H1 (cell line): Measurements from ENCODE around the gene MARK3. TPM values are rescaled to one million over a fixed set of nuclear protein-coding genes. Genes with fewer than 3 reads are reported as not detected.

Experiments
- CTCF ChIA-PET: fragments of 300-600 bp; sonication (Branson Sonifier 250); formaldehyde crosslinking; loops from one replicate; lab custom pipeline; 2021; ENCODE audit not compliant: partially characterized antibody; lab: Charles Lee
- POLR2A ChIA-PET: fragments of 300-600 bp; sonication (Branson Sonifier 250); formaldehyde crosslinking; loops from one replicate; lab custom pipeline; 2021; ENCODE audit warnings: inconsistent platforms; ENCODE audit not compliant: partially characterized antibody; lab: Charles Lee
- DNase-seq, 2 experiments: peaks; one replicate each; pipeline versions ENCODE4 v3.0.0 to v3.0.0-alpha.2; 2010 to 2022; ENCODE audit warnings: low spot score in 2 of 2, low read depth in 1 of 2, mixed read lengths in 1 of 2
- FAIRE-seq: peaks from 2 replicates; lab custom pipeline; 2011; peaks lifted over from hg19 to GRCh38; lab: Jason Lieb, UNC
- H2AFZ ChIP-seq: 2 replicates; pipeline ENCODE4 v1.8.1; 2012; ENCODE audit warnings: low read length, inconsistent platforms
- H2AK5ac ChIP-seq: 2 replicates; pipeline ENCODE4 v1.6.1; 2013; ENCODE audit warnings: low read depth, low read length
- H2BK120ac ChIP-seq: replicated peaks from 2 replicates; pipeline ENCODE3; 2013; ENCODE audit warnings: low read depth, low read length, inconsistent platforms
- H2BK12ac ChIP-seq: 2 replicates; pipeline ENCODE4 v1.6.1; 2013; ENCODE audit warnings: low read depth, low read length
- H2BK15ac ChIP-seq: 2 replicates; pipeline ENCODE4 v1.6.1; 2013; ENCODE audit warnings: low read length
- H2BK20ac ChIP-seq: 2 replicates; pipeline ENCODE4 v1.6.1; 2013; ENCODE audit warnings: low read length
- H2BK5ac ChIP-seq: 2 replicates; pipeline ENCODE4 v1.6.1; 2013; ENCODE audit warnings: low read depth, low read length
- H3K14ac ChIP-seq: 2 replicates; pipeline ENCODE4 v1.6.1; 2013; ENCODE audit warnings: inconsistent platforms; ENCODE audit not compliant: insufficient read length
- H3K18ac ChIP-seq: 2 replicates; pipeline ENCODE4 v1.6.1; 2013; ENCODE audit warnings: low read length; ENCODE audit errors: extremely low read depth
- H3K23ac ChIP-seq: 2 replicates; pipeline ENCODE4 v1.6.1; 2013; ENCODE audit warnings: inconsistent platforms; ENCODE audit not compliant: insufficient read length
- H3K23me2 ChIP-seq: 2 replicates; pipeline ENCODE4 v1.6.1; 2013; ENCODE audit warnings: low read depth, low read length
- H3K27ac ChIP-seq: 2 replicates; pipeline ENCODE4 v1.6.1; 2011; ENCODE audit warnings: low read depth, low read length, inconsistent platforms
- H3K27me3 ChIP-seq, 4 experiments: replicated peaks in 1 of 4; 1 replicate in 1 of 4; 2 replicates in 3 of 4; pipeline versions ENCODE4 v1.6.1 to v1.8.1; 2011 to 2013; ENCODE audit warnings: low read length in 3 of 4, mild to moderate bottlenecking in 3 of 4, inconsistent platforms in 2 of 4, mixed read lengths in 2 of 4, moderate library complexity in 1 of 4; ENCODE audit not compliant: control insufficient read depth in 3 of 4, insufficient read depth in 3 of 4; ENCODE audit errors: extremely low read depth in 1 of 4
- H3K36me3 ChIP-seq, 4 experiments: 2 replicates each; pipeline versions ENCODE4 v1.6.1 to v1.8.1; 2011 to 2013; ENCODE audit warnings: mild to moderate bottlenecking in 4 of 4, low read length in 3 of 4, moderate library complexity in 2 of 4, control low read depth in 1 of 4, inconsistent platforms in 1 of 4; ENCODE audit not compliant: insufficient read depth in 4 of 4, control insufficient read depth in 2 of 4
- H3K4ac ChIP-seq: replicated peaks from 2 replicates; pipeline ENCODE3; 2013; ENCODE audit warnings: low read length, low read depth, mixed read lengths, inconsistent platforms; ENCODE audit not compliant: insufficient read length
- H3K4me1 ChIP-seq, 4 experiments: replicated peaks in 1 of 4; 1 replicate in 1 of 4; 2 replicates in 3 of 4; pipeline versions ENCODE4 v1.6.1 to v1.8.1; 2011 to 2013; ENCODE audit warnings: low read length in 3 of 4, inconsistent platforms in 2 of 4, mixed read lengths in 1 of 4; ENCODE audit not compliant: insufficient read depth in 4 of 4, control insufficient read depth in 3 of 4
- H3K4me2 ChIP-seq, 2 experiments: 2 replicates each; pipeline versions ENCODE4 v1.6.1 to v1.8.1; 2011 to 2013; ENCODE audit warnings: low read depth in 2 of 2, low read length in 2 of 2, control low read depth in 1 of 2, inconsistent platforms in 1 of 2, mild to moderate bottlenecking in 1 of 2; ENCODE audit not compliant: insufficient read depth in 1 of 2
- H3K4me3 ChIP-seq, 4 experiments: fragments of 200-600, 300-600 bp in 1 of 4; sonication (generic), shearing (Covaris generic), sonication (Bioruptor Twin) in 1 of 4; 2 replicates each; pipeline versions ENCODE4 v1.5.1 to v1.8.1; 2011 to 2016; ENCODE audit warnings: low read length in 4 of 4, low read depth in 3 of 4, control low read depth in 2 of 4, inconsistent platforms in 2 of 4, mild to moderate bottlenecking in 2 of 4, mixed read lengths in 1 of 4, moderate library complexity in 1 of 4; ENCODE audit not compliant: insufficient read depth in 2 of 4; ENCODE audit errors: extremely low read depth in 1 of 4
- H3K56ac ChIP-seq: replicated peaks from 2 replicates; pipeline ENCODE3; 2013; ENCODE audit warnings: low read depth, mild to moderate bottlenecking, mixed read lengths, low read length, inconsistent platforms; ENCODE audit not compliant: insufficient read length
- H3K79me1 ChIP-seq: 2 replicates; pipeline ENCODE4 v1.6.1; 2013; ENCODE audit warnings: low read depth, low read length, control low read depth
- H3K79me2 ChIP-seq, 2 experiments: 2 replicates each; pipeline versions ENCODE4 v1.6.1 to v1.8.1; 2012 to 2013; ENCODE audit warnings: low read length in 2 of 2, mild to moderate bottlenecking in 2 of 2, inconsistent platforms in 1 of 2; ENCODE audit not compliant: insufficient read depth in 2 of 2, control insufficient read depth in 1 of 2
- H3K9ac ChIP-seq, 4 experiments: replicated peaks in 1 of 4; 1 replicate in 1 of 4; 2 replicates in 3 of 4; pipeline versions ENCODE4 v1.6.1 to v1.8.1; 2011 to 2013; ENCODE audit warnings: low read depth in 3 of 4, low read length in 3 of 4, control low read depth in 2 of 4, mild to moderate bottlenecking in 2 of 4, moderate library complexity in 2 of 4, inconsistent platforms in 1 of 4; ENCODE audit errors: extremely low read depth in 1 of 4
- H3K9me3 ChIP-seq, 2 experiments: 2 replicates each; pipeline versions ENCODE4 v1.6.1 to v1.8.1; 2012 to 2013; ENCODE audit warnings: mild to moderate bottlenecking in 2 of 2, moderate library complexity in 2 of 2, control low read depth in 1 of 2, inconsistent platforms in 1 of 2, low read depth in 1 of 2, low read length in 1 of 2, mixed read lengths in 1 of 2; ENCODE audit not compliant: insufficient read depth in 2 of 2
- H4K20me1 ChIP-seq, 2 experiments: replicated peaks in 1 of 2; 2 replicates each; pipeline versions ENCODE3 to v1.8.1; 2011 to 2013; ENCODE audit warnings: inconsistent platforms in 2 of 2, low read length in 2 of 2, mild to moderate bottlenecking in 1 of 2; ENCODE audit not compliant: insufficient read depth in 2 of 2, control insufficient read depth in 1 of 2
- H4K5ac ChIP-seq: 2 replicates; pipeline ENCODE4 v1.6.1; 2013; ENCODE audit warnings: low read length, low read depth, mixed read lengths, inconsistent platforms; ENCODE audit not compliant: insufficient read length
- H4K8ac ChIP-seq: 2 replicates; pipeline ENCODE4 v1.8.0; 2013; ENCODE audit warnings: mild to moderate bottlenecking, moderate library complexity, low read length, inconsistent platforms; ENCODE audit not compliant: insufficient read depth; ENCODE audit errors: extremely low read depth
- H4K91ac ChIP-seq: replicated peaks from 2 replicates; pipeline ENCODE3; 2013; ENCODE audit warnings: low read length, mixed read lengths, inconsistent platforms; ENCODE audit not compliant: insufficient read length
- CHD2 ChIP-seq: IDR thresholded peaks from 2 replicates; pipeline ENCODE4 v1.6.1; 2012; ENCODE audit warnings: low read length, improper control_type of control experiment
- CREB1 ChIP-seq: IDR thresholded peaks from 2 replicates; pipeline ENCODE4 v1.6.1; 2012; ENCODE audit warnings: inconsistent platforms
- PHF8 ChIP-seq: fragments of 200-600 bp; sonication (generic); conservative IDR thresholded peaks from 2 replicates; pipeline ENCODE4 v1.7.1; 2012; ENCODE audit warnings: low read depth, mild to moderate bottlenecking, inconsistent platforms, low read length, moderate library complexity
- POLR2A ChIP-seq, 2 experiments: IDR thresholded peaks; 1 replicate in 1 of 2; 2 replicates in 1 of 2; pipeline ENCODE4 v1.6.1; 2011; ENCODE audit warnings: low read depth in 2 of 2, low read length in 2 of 2, mild to moderate bottlenecking in 2 of 2; ENCODE audit errors: control extremely low read depth in 1 of 2
- POLR2AphosphoS5 ChIP-seq: IDR thresholded peaks from 2 replicates; pipeline ENCODE4 v1.6.1; 2011; ENCODE audit warnings: low read depth, low read length
- YY1 ChIP-seq: IDR thresholded peaks from 2 replicates; pipeline ENCODE4 v1.6.1; 2011; ENCODE audit warnings: low read depth, mild to moderate bottlenecking, low read length
- WGBS, 2 experiments: shearing (Covaris generic) in 1 of 2; methylation state at CpG; one replicate each; pipeline versions ENCODE4 v1.1.6 to v1.1.7; 2013 to 2015; ENCODE audit warnings: low lambda C conversion rate in 2 of 2, mixed read lengths in 2 of 2, inconsistent platforms in 1 of 2, low coverage in 1 of 2, missing lambda C conversion rate in 1 of 2; ENCODE audit not compliant: insufficient replicate concordance in 2 of 2, insufficient coverage in 1 of 2, insufficient read length in 1 of 2; ENCODE audit errors: extremely low coverage in 1 of 2, missing lambda C conversion rate in 1 of 2; 5-methylcytosine and 5-hydroxymethylcytosine counted together
- polyA plus RNA-seq, 7 experiments: library from polyadenylated mRNA; depleted of rRNA in 3 of 7; stranded (reverse) in 5 of 7; unstranded in 2 of 7; fragments of >200 nt in 5 of 7; fragments of 200-250 nt in 2 of 7; gene quantifications; 1 replicate in 5 of 7; 2 replicates in 1 of 7; 4 replicates in 1 of 7; pipeline versions ENCODE4 v1.2.1 to v1.2.3, GENCODE V29; 2011 to 2013; ENCODE audit warnings: missing spikeins in 2 of 7, mixed read lengths in 2 of 7
- total RNA-seq: library from RNA; stranded (reverse); fragmentation: NEBNext Ultra II Directional; extraction: Animal tissue kit (Norgen Biotek cat#: 25700); gene quantifications from 2 replicates; pipeline ENCODE4 v1.2.1, GENCODE V29; 2021

MARK3 gene
- total and polyA plus RNA-seq, 2 of the 8 experiments (the other 6 are each of a cell fraction or from before 2014, with no cell fraction given) = 39.4 to 76.9 TPM

DNA sequence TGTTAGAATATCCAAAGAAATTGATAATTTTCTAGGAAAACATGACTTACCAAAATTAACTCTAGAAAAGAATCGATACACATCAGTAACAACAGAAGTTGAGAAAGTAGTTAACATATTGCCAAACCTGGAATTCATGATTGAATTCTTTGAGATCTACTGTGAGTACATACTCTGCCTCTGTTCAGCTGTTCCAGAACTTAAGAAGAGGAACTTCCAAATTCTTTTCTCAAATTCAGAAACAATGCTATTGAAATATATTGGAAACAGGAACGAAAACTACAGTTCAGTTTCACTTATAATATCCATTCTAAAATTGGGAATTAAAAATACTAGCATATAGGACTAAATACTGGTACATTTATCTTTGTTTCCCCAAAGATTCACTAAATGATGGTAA lies 57.9 kb downstream of the MARK3 start:
- Histone ChIP-seq H2AK5ac (no peak overlapping the region), H4K91ac (no peak overlapping the region), H3K18ac (no peak overlapping the region), H3K27ac (no peak overlapping the region), H3K36me3 (no peaks in the 10 kb centered on the region; a peak in 1 of 8 replicates), H4K5ac (no peak overlapping the region), H3K14ac (no peak overlapping the region), H2BK20ac (no peak overlapping the region)
- 98% methylated on average over 2 of the region's 2 CpGs; no CpG with 5 or more reads in 1 of the 2 experiments for WGBS, 2 experiments
- TF ChIP-seq PHF8 (no peak), YY1 (no peak), CHD2 (no peak), CREB1 (no peak), POLR2AphosphoS5 (no peak), POLR2A (IDR thresholded peaks at IDR 0.05; ENCODE audit: control extremely low read depth in 1 of 2, low read depth in 2 of 2, low read length in 2 of 2) (no peak)
- TF ChIP-seq, all 59 proteins: peak for 0
- no peak for FAIRE-seq
- Histone ChIP-seq H3K79me2 (peaks cover 0 to 48% of the 10 kb centered on the region in 2 experiments; a peak in 3 of 4 replicates), H4K20me1 (peaks cover 0 to 2% of the 10 kb centered on the region in 2 experiments), H4K8ac (no peak overlapping the region), H3K9me3 (no peaks in the 10 kb centered on the region), H3K23ac (no peak overlapping the region), H2BK120ac (no peak overlapping the region), H3K23me2 (no peaks in the 10 kb centered on the region), H3K56ac (no peak overlapping the region), H3K4me2 (no peak overlapping the region), H3K9ac (no peak overlapping the region), H2BK5ac (no peak overlapping the region), H2BK12ac (no peak overlapping the region), H3K4me1 (peaks cover 0 to 8% (median 3%) of the 10 kb centered on the region in 4 experiments; a peak in 5 of 7 replicates), H2AFZ (no peak overlapping the region), H3K27me3 (no peaks in the 10 kb centered on the region), H2BK15ac (no peak overlapping the region), H3K4ac (no peak overlapping the region), H3K79me1 (peaks cover 5% of the 10 kb centered on the region; the same call in 1 of the 2 replicates), H3K4me3 (no peak overlapping the region)
- CTCF ChIA-PET = no interaction called here
- no peak for DNase-seq
- POLR2A ChIA-PET = no interaction called here
